ENCODE results near the gene TMEM116. TPM values are rescaled to one million over a fixed set of nuclear protein-coding genes. Genes with fewer than 3 reads are reported as not detected.
A peak's percentile ranks its signal among the peaks of the same experiment; 100 is the strongest.
"Not testable (repeated sequence)": the region's sequence is repeated elsewhere in the genome, so short reads cannot be mapped to it uniquely, and the experiment has no call there.

Gene TMEM116
- total RNA-seq, 1 donor from 2014 or later, result 8.2 TPM

GRCh38 chr12:112010415-112011344 is 2.3 kb downstream of the TMEM116 start:
- H3K4me3 Mint-ChIP-seq (ENCODE audit: unreplicated experiment), result peak overlapping the region; percentile 31
- no peak for DNase-seq (ENCODE audit: low spot score)
- peaks cover 10% of the 10 kb centered on the region for H3K27me3 Mint-ChIP-seq (ENCODE audit: unreplicated experiment)
- peaks cover 13% of the 10 kb centered on the region for H3K36me3 Mint-ChIP-seq (ENCODE audit: low read depth, unreplicated experiment)
- H3K4me1 Mint-ChIP-seq (ENCODE audit: unreplicated experiment), result peaks cover 27% of the 10 kb centered on the region
- TF ChIP-seq CTCF (IDR thresholded peaks at IDR 0.05; ENCODE audit: unreplicated experiment), result no peak
- no peaks in the 10 kb centered on the region for H3K9me3 Mint-ChIP-seq (ENCODE audit: unreplicated experiment)
- H3K27ac Mint-ChIP-seq (ENCODE audit: unreplicated experiment), result no peak overlapping the region

- H3K4me3 Mint-ChIP-seq (ENCODE audit: unreplicated experiment); H3K27ac Mint-ChIP-seq (ENCODE audit: unreplicated experiment); H3K27me3 Mint-ChIP-seq (ENCODE audit: unreplicated experiment); DNase-seq (ENCODE audit: low spot score); H3K9me3 Mint-ChIP-seq (ENCODE audit: unreplicated experiment); H3K36me3 Mint-ChIP-seq (ENCODE audit: low read depth, unreplicated experiment): not testable (repeated sequence)
- H3K4me1 Mint-ChIP-seq (ENCODE audit: unreplicated experiment), result peaks cover 26% of the 10 kb centered on the region
Observed at GRCh38 chr12:112009596-112009995, 3.4 kb downstream of the TMEM116 start.

DNA sequence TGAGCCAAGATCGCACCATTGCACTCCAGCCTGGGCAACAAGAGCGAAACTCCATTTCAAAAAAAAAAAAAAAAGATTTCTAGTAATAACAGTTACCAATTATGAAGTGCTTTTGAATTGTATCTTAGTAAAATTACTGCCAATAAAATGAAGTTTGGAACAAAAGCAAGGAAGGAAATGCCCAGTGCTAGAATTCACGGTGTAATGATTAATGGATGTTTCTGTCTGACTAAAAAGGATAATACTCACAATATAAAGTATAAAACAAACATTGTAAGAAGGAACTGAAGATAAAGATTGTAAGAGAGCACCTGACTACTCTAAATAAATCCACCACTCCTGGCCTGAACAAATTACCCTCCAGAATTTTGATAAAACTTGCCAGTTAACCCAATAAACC is 4.0 kb downstream of the TMEM116 start:
- no peak overlapping the region for H3K27ac Mint-ChIP-seq (ENCODE audit: unreplicated experiment)
- H3K4me1 Mint-ChIP-seq (ENCODE audit: unreplicated experiment), result peaks cover 21% of the 10 kb centered on the region
- H3K9me3 Mint-ChIP-seq (ENCODE audit: unreplicated experiment), result no peaks in the 10 kb centered on the region
- no peak for TF ChIP-seq CTCF (IDR thresholded peaks at IDR 0.05; ENCODE audit: unreplicated experiment)
- H3K36me3 Mint-ChIP-seq (ENCODE audit: low read depth, unreplicated experiment), result peaks cover 4% of the 10 kb centered on the region
- DNase-seq (ENCODE audit: low spot score), result no peak
- peaks cover 8% of the 10 kb centered on the region for H3K27me3 Mint-ChIP-seq (ENCODE audit: unreplicated experiment)
- H3K4me3 Mint-ChIP-seq (ENCODE audit: unreplicated experiment), result no peak overlapping the region

- H3K4me3 Mint-ChIP-seq (ENCODE audit: unreplicated experiment), result no peak overlapping the region
- H3K27ac Mint-ChIP-seq (ENCODE audit: unreplicated experiment), result no peak overlapping the region
- peaks cover 4% of the 10 kb centered on the region for H3K36me3 Mint-ChIP-seq (ENCODE audit: low read depth, unreplicated experiment)
- DNase-seq (ENCODE audit: low spot score), result no peak
- no peak for TF ChIP-seq CTCF (IDR thresholded peaks at IDR 0.05; ENCODE audit: unreplicated experiment)
- H3K9me3 Mint-ChIP-seq (ENCODE audit: unreplicated experiment), result no peaks in the 10 kb centered on the region
- peaks cover 8% of the 10 kb centered on the region for H3K27me3 Mint-ChIP-seq (ENCODE audit: unreplicated experiment)
- H3K4me1 Mint-ChIP-seq (ENCODE audit: unreplicated experiment), result peaks cover 21% of the 10 kb centered on the region
Observed at GRCh38 chr12:112007945-112008344, 5.0 kb downstream of the TMEM116 start.

- no peaks in the 10 kb centered on the region for H3K36me3 Mint-ChIP-seq (ENCODE audit: low read depth, unreplicated experiment)
- TF ChIP-seq CTCF (IDR thresholded peaks at IDR 0.05; ENCODE audit: unreplicated experiment), result no peak
- H3K4me3 Mint-ChIP-seq (ENCODE audit: unreplicated experiment), result no peak overlapping the region
- no peaks in the 10 kb centered on the region for H3K9me3 Mint-ChIP-seq (ENCODE audit: unreplicated experiment)
- no peak for DNase-seq (ENCODE audit: low spot score)
- no peaks in the 10 kb centered on the region for H3K27me3 Mint-ChIP-seq (ENCODE audit: unreplicated experiment)
- peaks cover 3% of the 10 kb centered on the region for H3K4me1 Mint-ChIP-seq (ENCODE audit: unreplicated experiment)
- no peak overlapping the region for H3K27ac Mint-ChIP-seq (ENCODE audit: unreplicated experiment)
Observed at GRCh38 chr12:112005419-112006395, 7.3 kb downstream of the TMEM116 start.

All from endothelial cell (in vitro differentiated cells).